Endothelial cell of umbilical vein (primary cell): Measurements from ENCODE around the gene FSTL4. TPM values are rescaled to one million over a fixed set of nuclear protein-coding genes. Genes with fewer than 3 reads are reported as not detected.

Experiments
- BruUV-seq: library from RNA; stranded (reverse); fragments of 400-500 nt; replicated peaks from 2 replicates; lab custom pipeline; 2021; lab: Mats Ljungman, UMichigan
- CTCF ChIA-PET: fragments of 300-600, 350-600 bp; sonication (Branson Sonifier 250); formaldehyde crosslinking; loops from one replicate; lab custom pipeline; 2021; ENCODE audit warnings: antibody characterized with exemption, inconsistent platforms; lab: Charles Lee
- POLR2A ChIA-PET: fragments of 300-600, 350-600 bp; sonication (Branson Sonifier 250); formaldehyde crosslinking; loops from one replicate; lab custom pipeline; 2021; ENCODE audit warnings: antibody characterized with exemption, inconsistent platforms; lab: Charles Lee
- DNase-seq: peaks from one replicate; pipeline ENCODE4 v3.0.0-alpha.2; 2011; ENCODE audit warnings: low read depth, low spot score
- FAIRE-seq: peaks from 2 replicates; lab custom pipeline; 2011; peaks lifted over from hg19 to GRCh38; lab: Jason Lieb, UNC
- H2AFZ ChIP-seq: 2 replicates; pipeline ENCODE4 v1.6.0; 2012; ENCODE audit warnings: low read depth, low read length, control low read depth, inconsistent platforms
- H3K27ac ChIP-seq: 2 replicates; pipeline ENCODE4 v1.5.1; 2011; ENCODE audit warnings: low read depth, mild to moderate bottlenecking, control low read depth, low read length, moderate library complexity; ENCODE audit not compliant: insufficient read depth
- H3K27me3 ChIP-seq, 2 experiments: 2 replicates each; pipeline versions ENCODE4 v1.6.0 to v1.6.1; 2011; ENCODE audit warnings: low read length in 2 of 2, mixed read lengths in 1 of 2; ENCODE audit not compliant: control insufficient read depth in 2 of 2, insufficient read depth in 2 of 2
- H3K36me3 ChIP-seq, 2 experiments: 2 replicates in 1 of 2; 3 replicates in 1 of 2; pipeline ENCODE4 v1.5.1; 2011; ENCODE audit warnings: low read length in 2 of 2, mild to moderate bottlenecking in 1 of 2, moderate library complexity in 1 of 2; ENCODE audit not compliant: control insufficient read depth in 2 of 2, insufficient read depth in 2 of 2; ENCODE audit errors: extremely low read depth in 1 of 2
- H3K4me1 ChIP-seq: 3 replicates; pipeline ENCODE4 v1.5.1; 2011; ENCODE audit warnings: mild to moderate bottlenecking, low read length; ENCODE audit not compliant: control insufficient read depth, insufficient read depth; ENCODE audit errors: extremely low read depth
- H3K4me2 ChIP-seq: 2 replicates; pipeline ENCODE4 v1.6.1; 2011; ENCODE audit warnings: low read length, control low read depth, mixed read lengths; ENCODE audit not compliant: insufficient read depth
- H3K4me3 ChIP-seq, 3 experiments: fragments of 200-600 bp in 1 of 3; sonication (generic), shearing (Covaris generic) in 1 of 3; replicated peaks in 1 of 3; 2 replicates each; pipeline ENCODE4 v1.5.1; 2011 to 2016; ENCODE audit warnings: control low read depth in 3 of 3, low read length in 3 of 3, mild to moderate bottlenecking in 2 of 3, inconsistent platforms in 1 of 3, low read depth in 1 of 3, moderate library complexity in 1 of 3; ENCODE audit not compliant: insufficient read depth in 1 of 3
- H3K79me2 ChIP-seq: 2 replicates; pipeline ENCODE4 v1.6.0; 2012; ENCODE audit warnings: low read length, inconsistent platforms; ENCODE audit not compliant: control insufficient read depth, insufficient read depth
- H3K9ac ChIP-seq: replicated peaks from 2 replicates; pipeline ENCODE3; 2011; ENCODE audit warnings: low read length, control low read depth; ENCODE audit not compliant: insufficient read depth; ENCODE audit errors: extremely low read depth
- H3K9me1 ChIP-seq: replicated peaks from 3 replicates; pipeline ENCODE4 v1.6.0; 2011; ENCODE audit warnings: mild to moderate bottlenecking, low read length; ENCODE audit not compliant: control insufficient read depth, insufficient read depth; ENCODE audit errors: extremely low read depth
- H3K9me3 ChIP-seq: replicated peaks from 2 replicates; pipeline ENCODE4 v1.5.1; 2012; ENCODE audit warnings: low read length, inconsistent platforms; ENCODE audit not compliant: control insufficient read depth, insufficient read depth
- H4K20me1 ChIP-seq: replicated peaks from 2 replicates; pipeline ENCODE3; 2011; ENCODE audit warnings: mild to moderate bottlenecking, low read length; ENCODE audit not compliant: control insufficient read depth, insufficient read depth; ENCODE audit errors: extremely low read depth
- CTCF ChIP-seq, 2 donors: IDR thresholded peaks; 1 replicate in 1 of 2; 2 replicates in 1 of 2; pipeline ENCODE4 v1.5.1; 2011; ENCODE audit warnings: low read length in 2 of 2, mild to moderate bottlenecking in 2 of 2, moderate library complexity in 2 of 2, control low read depth in 1 of 2, inconsistent platforms in 1 of 2, low read depth in 1 of 2; ENCODE audit not compliant: insufficient read depth in 1 of 2; ENCODE audit errors: extremely low read depth in 1 of 2
- EZH2 ChIP-seq: IDR thresholded peaks from 2 replicates; pipeline ENCODE4 v1.6.1; 2012; ENCODE audit warnings: borderline replicate concordance, low read depth, mild to moderate bottlenecking, moderate library complexity, low read length, inconsistent platforms; ENCODE audit not compliant: severe bottlenecking
- FOS ChIP-seq: IDR thresholded peaks from 2 replicates; pipeline ENCODE4 v1.6.1; 2011; ENCODE audit warnings: mild to moderate bottlenecking, low read length, moderate library complexity, borderline replicate concordance; ENCODE audit not compliant: insufficient read depth
- GATA2 ChIP-seq: IDR thresholded peaks from 2 replicates; pipeline ENCODE4 v1.7.0; 2011; ENCODE audit warnings: low read depth, mild to moderate bottlenecking, moderate library complexity, mixed read lengths, low read length; ENCODE audit not compliant: insufficient read length, insufficient read depth
- JUN ChIP-seq: IDR thresholded peaks from 2 replicates; pipeline ENCODE4 v1.6.1; 2011; ENCODE audit warnings: borderline replicate concordance, low read depth; ENCODE audit not compliant: insufficient read length, insufficient read depth
- MAX ChIP-seq: IDR thresholded peaks from 2 replicates; pipeline ENCODE4 v1.6.1; 2011; ENCODE audit not compliant: insufficient read depth, insufficient read length
- MYC ChIP-seq: IDR thresholded peaks from one replicate; pipeline ENCODE4 v1.6.1; 2011; ENCODE audit warnings: mild to moderate bottlenecking, low read depth, low read length
- POLR2A ChIP-seq: IDR thresholded peaks from 2 replicates; pipeline ENCODE4 v1.6.1; 2012; ENCODE audit warnings: low read depth, mild to moderate bottlenecking, control low read depth, low read length
- POLR2AphosphoS5 ChIP-seq: IDR thresholded peaks from 2 replicates; pipeline ENCODE4 v1.6.1; 2012; ENCODE audit warnings: low read depth, mild to moderate bottlenecking, control low read depth, low read length, moderate library complexity; ENCODE audit not compliant: insufficient read depth
- dilution Hi-C: fragments of 300-500 bp; cut with MboI; formaldehyde crosslinking; loops from one replicate; pipeline ENCODE4 v1.15.0; 2019; ENCODE audit warnings: low sequenced_read_pairs; ENCODE audit not compliant: extremely low pct_ligation_motif_present
- intact Hi-C: fragments of 100-400 bp; cut with micrococcal nuclease; formaldehyde crosslinking; loops from one replicate; pipeline ENCODE4 v1.10.0; 2022
- polyA plus RNA-seq, 4 experiments: library from polyadenylated mRNA; depleted of rRNA in 3 of 4; stranded (reverse) in 3 of 4; unstranded in 1 of 4; fragments of >200 nt; gene quantifications; 2 replicates each; pipeline versions ENCODE4 v1.2.1 to v1.2.3, GENCODE V29; 2011 to 2012; ENCODE audit warnings: missing spikeins in 1 of 4
- total RNA-seq: library from RNA; stranded (reverse); gene quantifications from 2 replicates; pipeline ENCODE4 v1.2.3, GENCODE V29; 2021

Gene FSTL4
- total and polyA plus RNA-seq, 2 donors (not counting 3 experiments of a cell fraction or from before 2014, with no cell fraction given) = 0.18 TPM; not detected in 1

GRCh38 chr5:133341915-133342710 is 270.2 kb downstream of the FSTL4 start:
- ChIA-PET CTCF (interaction anchor here (0.9 to 1.1 kb wide), 3 partner anchors 11 to 698 kb away, joined by 3 to 5 read pairs (median 4); no protein-coding TSS in a partner anchor), POLR2A (no interaction called here)
- Histone ChIP-seq H3K9me3 (no peaks in the 10 kb centered on the region), H3K79me2 (no peaks in the 10 kb centered on the region), H3K4me3 (no peak overlapping the region), H2AFZ (no peak overlapping the region), H4K20me1 (no peaks in the 10 kb centered on the region), H3K27me3 (peaks cover 0 to 2% of the 10 kb centered on the region in 2 experiments), H3K27ac (no peak overlapping the region), H3K9ac (no peak overlapping the region), H3K9me1 (no peaks in the 10 kb centered on the region), H3K4me1 (no peaks in the 10 kb centered on the region), H3K4me2 (no peak overlapping the region), H3K36me3 (no peaks in the 10 kb centered on the region)
- TF ChIP-seq POLR2A (no peak), MYC (no peak), JUN (no peak), MAX (no peak), GATA2 (no peak), POLR2AphosphoS5 (no peak), CTCF (IDR thresholded peaks at IDR 0.05; ENCODE audit: extremely low read depth in 1 of 2, insufficient read depth in 1 of 2, low read depth in 1 of 2, low read length in 2 of 2) (no peak), EZH2 (no peak), FOS (no peak)
- FAIRE-seq (no peak), DNase-seq (no peak)
- intact Hi-C loops (no loop called here), dilution Hi-C loops (no loop called here)
- BruUV-seq = no TSS peak
